SK-N-SH (cell line): ENCODE measurements around the gene NADSYN1. TPM values are rescaled to one million over a fixed set of nuclear protein-coding genes. Genes with fewer than 3 reads are reported as not detected.

Experiments used
- CTCF ChIA-PET: fragments of 300-600, 350-600 bp; formaldehyde crosslinking; extraction: SDS; loops from one replicate; lab custom pipeline; 2021; lab: Yijun Ruan, JAX
- POLR2A ChIA-PET: fragments of 350-600 bp; sonication (Branson Sonifier 250); formaldehyde crosslinking; extraction: SDS; loops from one replicate; lab custom pipeline; 2020; ENCODE audit warnings: antibody characterized with exemption, inconsistent platforms; lab: Yijun Ruan, JAX
- DNase-seq: peaks from one replicate; pipeline ENCODE4 v3.0.0; 2012
- H2AFZ ChIP-seq: fragments of 200-600 bp; sonication (generic); 2 replicates; pipeline ENCODE4 v1.8.1; 2016; ENCODE audit warnings: antibody characterized with exemption, mild to moderate bottlenecking, low read depth
- H3F3A ChIP-seq: fragments of 200-600 bp; sonication (generic); replicated peaks from 2 replicates; pipeline ENCODE3; 2016; ENCODE audit warnings: antibody characterized with exemption, mild to moderate bottlenecking; ENCODE audit not compliant: insufficient read depth
- H3K27ac ChIP-seq, 2 experiments: fragments of 200-500 bp in 1 of 2; fragments of 200-600 bp in 1 of 2; sonication (Bioruptor generic) in 1 of 2; sonication (generic), shearing (Covaris generic) in 1 of 2; 2 replicates each; pipeline versions ENCODE4 v1.5.1 to v1.6.1; 2014 to 2016; ENCODE audit warnings: low read depth in 2 of 2, inconsistent platforms in 1 of 2, low read length in 1 of 2, mild to moderate bottlenecking in 1 of 2, mixed read lengths in 1 of 2
- H3K27me3 ChIP-seq: fragments of 200-600 bp; sonication (generic), shearing (Covaris generic); 2 replicates; pipeline ENCODE4 v1.6.1; 2016; ENCODE audit warnings: mixed run types; ENCODE audit not compliant: insufficient read depth
- H3K36me3 ChIP-seq, 2 experiments: fragments of 200-500 bp in 1 of 2; fragments of 200-600 bp in 1 of 2; sonication (Bioruptor generic) in 1 of 2; sonication (generic) in 1 of 2; replicated peaks in 1 of 2; 2 replicates each; pipeline versions ENCODE3 to v1.5.1; 2014 to 2016; ENCODE audit warnings: low read length in 1 of 2, mild to moderate bottlenecking in 1 of 2; ENCODE audit not compliant: insufficient read depth in 2 of 2, control insufficient read depth in 1 of 2
- H3K4me1 ChIP-seq, 2 experiments: fragments of 200-500 bp in 1 of 2; fragments of 200-600 bp in 1 of 2; sonication (Bioruptor generic) in 1 of 2; sonication (generic), shearing (Covaris generic) in 1 of 2; 2 replicates each; pipeline versions ENCODE4 v1.5.1 to v1.6.1; 2014 to 2016; ENCODE audit warnings: low read depth in 1 of 2, low read length in 1 of 2, mixed run types in 1 of 2; ENCODE audit not compliant: insufficient read depth in 2 of 2, control insufficient read depth in 1 of 2
- H3K4me2 ChIP-seq: fragments of 200-600 bp; sonication (generic), shearing (Covaris generic); 2 replicates; pipeline ENCODE4 v1.6.1; 2017; ENCODE audit warnings: mixed run types
- H3K4me3 ChIP-seq, 2 experiments: fragments of 200-500 bp in 1 of 2; fragments of 200-600 bp in 1 of 2; sonication (Bioruptor generic) in 1 of 2; sonication (generic), shearing (Covaris generic) in 1 of 2; 2 replicates each; pipeline versions ENCODE4 v1.5.1 to v1.8.1; 2014 to 2016; ENCODE audit warnings: low read depth in 2 of 2, inconsistent platforms in 1 of 2, low read length in 1 of 2, mild to moderate bottlenecking in 1 of 2, mixed read lengths in 1 of 2, moderate library complexity in 1 of 2
- H3K79me2 ChIP-seq: fragments of 200-600 bp; sonication (generic); 2 replicates; pipeline ENCODE4 v1.8.1; 2017; ENCODE audit warnings: mild to moderate bottlenecking; ENCODE audit not compliant: insufficient read depth
- H3K9ac ChIP-seq: fragments of 200-600 bp; sonication (generic); 2 replicates; pipeline ENCODE4 v1.6.1; 2017; ENCODE audit warnings: mixed run types
- H3K9me2 ChIP-seq: fragments of 200-600 bp; sonication (generic); 2 replicates; pipeline ENCODE4 v1.6.1; 2017; ENCODE audit warnings: mixed run types
- H3K9me3 ChIP-seq: fragments of 200-600 bp; sonication (generic); 2 replicates; pipeline ENCODE4 v1.6.1; 2017; ENCODE audit warnings: mixed run types, mild to moderate bottlenecking, moderate library complexity
- H4K20me1 ChIP-seq: fragments of 200-600 bp; sonication (generic); 2 replicates; pipeline ENCODE4 v1.6.1; 2017; ENCODE audit warnings: mild to moderate bottlenecking, mixed run types; ENCODE audit not compliant: insufficient read depth
- EP300 ChIP-seq, 2 experiments: IDR thresholded peaks; 2 replicates each; pipeline versions ENCODE4 v1.4.0 to v1.6.1; 2012; ENCODE audit warnings: borderline replicate concordance in 1 of 2, low read depth in 1 of 2, low read length in 1 of 2
- EZH2phosphoT487 ChIP-seq: fragments of 200-600 bp; sonication (generic); IDR thresholded peaks from 2 replicates; pipeline ENCODE4 v1.6.1; 2017; ENCODE audit warnings: low read depth, mixed run types, mild to moderate bottlenecking, antibody characterized with exemption, moderate library complexity, borderline replicate concordance
- FOSL2 ChIP-seq: IDR thresholded peaks from 2 replicates; pipeline ENCODE4 v1.4.0; 2012; ENCODE audit warnings: low read depth, mild to moderate bottlenecking, moderate library complexity, borderline replicate concordance
- FOXJ3 ChIP-seq: sonication (generic); formaldehyde crosslinking; IDR thresholded peaks from 2 replicates; pipeline ENCODE4 v1.5.1; 2020; ENCODE audit warnings: mild to moderate bottlenecking, missing genetic modification reagents
- GABPA ChIP-seq: IDR thresholded peaks from 2 replicates; pipeline ENCODE4 v1.4.0; 2012; ENCODE audit warnings: low read depth, mild to moderate bottlenecking
- MAX ChIP-seq: IDR thresholded peaks from 2 replicates; pipeline ENCODE4 v1.4.0; 2012; ENCODE audit warnings: low read depth
- NRF1 ChIP-seq: IDR thresholded peaks from 2 replicates; pipeline ENCODE4 v1.6.1; 2012; ENCODE audit warnings: low read depth, mild to moderate bottlenecking, low read length
- PBX3 ChIP-seq: IDR thresholded peaks from 2 replicates; pipeline ENCODE4; 2012
- POLR2AphosphoS5 ChIP-seq: IDR thresholded peaks from 2 replicates; pipeline ENCODE4 v1.6.1; 2012; ENCODE audit warnings: low read depth, low read length
- RFX5 ChIP-seq: IDR thresholded peaks from 2 replicates; pipeline ENCODE4 v1.6.1; 2012; ENCODE audit warnings: mild to moderate bottlenecking, improper control_type of control experiment, low read length
- RXRA ChIP-seq: IDR thresholded peaks from 2 replicates; pipeline ENCODE4 v1.4.0; 2012; ENCODE audit warnings: low read depth, mild to moderate bottlenecking, borderline replicate concordance
- SIN3A ChIP-seq: IDR thresholded peaks from 2 replicates; pipeline ENCODE4 v1.6.1; 2012; ENCODE audit warnings: low read depth, mild to moderate bottlenecking, low read length, moderate library complexity, borderline replicate concordance
- SMC3 ChIP-seq: IDR thresholded peaks from 2 replicates; pipeline ENCODE4 v1.6.1; 2012; ENCODE audit warnings: low read depth, low read length, improper control_type of control experiment
- YY1 ChIP-seq: IDR thresholded peaks from 2 replicates; pipeline ENCODE4 v1.4.0; 2012; ENCODE audit warnings: low read depth, mild to moderate bottlenecking
- WGBS: methylation state at CpG from one replicate; pipeline ENCODE4 v1.1.6; 2017; ENCODE audit warnings: low lambda C conversion rate; 5-methylcytosine and 5-hydroxymethylcytosine counted together
- polyA plus RNA-seq, 3 experiments: library from polyadenylated mRNA; depleted of rRNA; stranded (reverse); fragments of >200 nt; gene quantifications; 2 replicates each; pipeline ENCODE4 v1.2.3, GENCODE V29; 2012

NADSYN1 gene
- polyA plus RNA-seq, 1 of the 3 experiments (the other 2 are of a cell fraction), result 62.5 TPM

- no peak for TF ChIP-seq EP300 (IDR thresholded peaks at IDR 0.05; ENCODE audit: borderline replicate concordance in 1 of 2, low read depth in 1 of 2, low read length in 1 of 2)
- TF ChIP-seq RXRA, result no peak
- TF ChIP-seq SIN3A, result no peak
- TF ChIP-seq SMC3, result no peak
- TF ChIP-seq GABPA, result no peak
- no peak for TF ChIP-seq EZH2phosphoT487
- no peak for TF ChIP-seq MAX
- H3K9ac ChIP-seq, result no peak overlapping the region
- H3K27ac ChIP-seq, result no peak overlapping the region
- no peak overlapping the region for H2AFZ ChIP-seq
- H3K9me2 ChIP-seq, result no peaks in the 10 kb centered on the region
- no peaks in the 10 kb centered on the region for H4K20me1 ChIP-seq
- H3K79me2 ChIP-seq, result no peaks in the 10 kb centered on the region
- H3F3A ChIP-seq, result no peaks in the 10 kb centered on the region
- no peak overlapping the region for H3K4me3 ChIP-seq
- H3K36me3 ChIP-seq, result peaks cover 0 to 25% of the 10 kb centered on the region in 2 experiments
- H3K4me1 ChIP-seq, result no peaks in the 10 kb centered on the region; a peak in 1 of 4 replicates
- ChIA-PET CTCF (no interaction called here), POLR2A (no interaction called here)
- no peaks in the 10 kb centered on the region for H3K9me3 ChIP-seq
- H3K4me2 ChIP-seq, result no peak overlapping the region
- DNase-seq, result no peak
- 74% methylated on average over 7 of the region's 13 CpGs for WGBS
- no peaks in the 10 kb centered on the region for H3K27me3 ChIP-seq
Measured at GRCh38 chr11:71437879-71438278, 15.1 kb upstream of the NADSYN1 start.

- no peak overlapping the region for H3K9ac ChIP-seq
- CTCF ChIA-PET, result interaction anchor here (1.8 kb wide), 1 partner anchor 141 kb away, joined by 4 read pairs; no protein-coding TSS in a partner anchor
- H3K27me3 ChIP-seq, result no peaks in the 10 kb centered on the region
- H3K9me2 ChIP-seq, result no peaks in the 10 kb centered on the region
- H3F3A ChIP-seq, result no peaks in the 10 kb centered on the region
- H3K27ac ChIP-seq, result no peak overlapping the region
- H3K4me3 ChIP-seq, result no peak overlapping the region
- peaks cover 0 to 30% of the 10 kb centered on the region in 2 experiments for H3K36me3 ChIP-seq
- no peaks in the 10 kb centered on the region for H3K79me2 ChIP-seq
- no peak overlapping the region for H3K4me2 ChIP-seq
- no peaks in the 10 kb centered on the region for H3K4me1 ChIP-seq
- H4K20me1 ChIP-seq, result no peaks in the 10 kb centered on the region
- POLR2A ChIA-PET, result no interaction called here
- TF ChIP-seq POLR2AphosphoS5, result no peak
- TF ChIP-seq PBX3, result no peak
- no peak for TF ChIP-seq NRF1
- no peak for TF ChIP-seq EZH2phosphoT487
- TF ChIP-seq EP300 (IDR thresholded peaks at IDR 0.05; ENCODE audit: borderline replicate concordance in 1 of 2, low read depth in 1 of 2, low read length in 1 of 2), result no peak
- no peak for TF ChIP-seq FOSL2
- TF ChIP-seq FOXJ3 (CRISPR knock-in tag), result no peak
- no peak for TF ChIP-seq SMC3
- no peak for TF ChIP-seq YY1
- no peak for TF ChIP-seq RFX5
- 92% methylated on average over 19 of the region's 19 CpGs for WGBS
- DNase-seq, result no peak
- no peak overlapping the region for H2AFZ ChIP-seq
- H3K9me3 ChIP-seq, result no peaks in the 10 kb centered on the region
Measured at GRCh38 chr11:71438650-71439049, 14.4 kb upstream of the NADSYN1 start.
